Endothelial cell of umbilical vein (primary cell): ENCODE results near the gene CELF5.

Source experiments
- CTCF ChIP-seq, 2 donors: IDR thresholded peaks; 1 replicate in 1 of 2; 2 replicates in 1 of 2; pipeline ENCODE4 v1.5.1; 2011; ENCODE audit warnings: low read length in 2 of 2, mild to moderate bottlenecking in 2 of 2, moderate library complexity in 2 of 2, control low read depth in 1 of 2, inconsistent platforms in 1 of 2, low read depth in 1 of 2; ENCODE audit not compliant: insufficient read depth in 1 of 2; ENCODE audit errors: extremely low read depth in 1 of 2
- EZH2 ChIP-seq: IDR thresholded peaks from 2 replicates; pipeline ENCODE4 v1.6.1; 2012; ENCODE audit warnings: borderline replicate concordance, low read depth, mild to moderate bottlenecking, moderate library complexity, low read length, inconsistent platforms; ENCODE audit not compliant: severe bottlenecking
- FOS ChIP-seq: IDR thresholded peaks from 2 replicates; pipeline ENCODE4 v1.6.1; 2011; ENCODE audit warnings: mild to moderate bottlenecking, low read length, moderate library complexity, borderline replicate concordance; ENCODE audit not compliant: insufficient read depth
- GATA2 ChIP-seq: IDR thresholded peaks from 2 replicates; pipeline ENCODE4 v1.7.0; 2011; ENCODE audit warnings: low read depth, mild to moderate bottlenecking, moderate library complexity, mixed read lengths, low read length; ENCODE audit not compliant: insufficient read length, insufficient read depth
- MAX ChIP-seq: IDR thresholded peaks from 2 replicates; pipeline ENCODE4 v1.6.1; 2011; ENCODE audit not compliant: insufficient read depth, insufficient read length
- POLR2A ChIP-seq: IDR thresholded peaks from 2 replicates; pipeline ENCODE4 v1.6.1; 2012; ENCODE audit warnings: low read depth, mild to moderate bottlenecking, control low read depth, low read length
- POLR2AphosphoS5 ChIP-seq: IDR thresholded peaks from 2 replicates; pipeline ENCODE4 v1.6.1; 2012; ENCODE audit warnings: low read depth, mild to moderate bottlenecking, control low read depth, low read length, moderate library complexity; ENCODE audit not compliant: insufficient read depth

GRCh38 chr19:3186160-3186688 lies 38.2 kb upstream of the CELF5 start:
- TF ChIP-seq POLR2A (no peak), CTCF (IDR thresholded peaks at IDR 0.05; ENCODE audit: extremely low read depth in 1 of 2, insufficient read depth in 1 of 2, low read depth in 1 of 2, low read length in 2 of 2) (no peak), POLR2AphosphoS5 (no peak), GATA2 (no peak), EZH2 (no peak), MAX (no peak), FOS (no peak)
